ENCODE data around the gene CPSF4L.

The CPSF4L gene

DNA sequence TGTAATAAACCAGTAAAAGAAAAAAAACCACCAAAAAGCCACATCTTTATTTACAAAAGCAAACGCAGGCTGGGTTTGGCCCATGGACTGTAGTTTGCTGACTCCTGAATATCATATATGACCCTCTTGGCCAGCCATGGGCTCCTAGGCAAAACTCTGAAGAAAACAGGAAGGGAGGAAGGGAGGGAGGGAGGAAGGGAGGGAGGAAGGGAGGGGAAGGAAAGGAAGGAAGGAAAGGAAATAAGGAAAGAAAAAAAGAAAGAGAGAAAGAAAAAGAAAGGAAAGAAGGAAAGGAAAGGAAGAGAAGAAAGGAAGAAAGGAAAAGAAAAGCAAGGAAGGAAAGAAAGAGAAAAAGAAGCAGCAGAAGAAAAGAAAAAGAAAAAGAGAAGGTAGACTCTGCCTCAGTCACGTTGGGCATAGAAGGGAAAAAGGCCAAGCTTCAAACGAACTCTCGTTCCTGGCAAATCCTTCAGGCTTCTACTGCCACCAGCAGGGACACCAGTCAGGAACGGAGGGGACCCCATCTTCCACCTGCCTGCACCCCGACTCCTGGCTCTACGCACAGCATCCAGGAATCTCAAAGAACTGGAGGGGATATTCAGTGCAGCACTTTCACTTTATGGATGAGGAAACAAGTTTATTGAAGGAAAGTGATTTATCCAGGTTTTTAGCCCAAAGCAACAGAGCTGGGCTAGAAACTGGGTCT lies 28.0 kb upstream of the CPSF4L start:
- no peak for DNase-seq

DNA sequence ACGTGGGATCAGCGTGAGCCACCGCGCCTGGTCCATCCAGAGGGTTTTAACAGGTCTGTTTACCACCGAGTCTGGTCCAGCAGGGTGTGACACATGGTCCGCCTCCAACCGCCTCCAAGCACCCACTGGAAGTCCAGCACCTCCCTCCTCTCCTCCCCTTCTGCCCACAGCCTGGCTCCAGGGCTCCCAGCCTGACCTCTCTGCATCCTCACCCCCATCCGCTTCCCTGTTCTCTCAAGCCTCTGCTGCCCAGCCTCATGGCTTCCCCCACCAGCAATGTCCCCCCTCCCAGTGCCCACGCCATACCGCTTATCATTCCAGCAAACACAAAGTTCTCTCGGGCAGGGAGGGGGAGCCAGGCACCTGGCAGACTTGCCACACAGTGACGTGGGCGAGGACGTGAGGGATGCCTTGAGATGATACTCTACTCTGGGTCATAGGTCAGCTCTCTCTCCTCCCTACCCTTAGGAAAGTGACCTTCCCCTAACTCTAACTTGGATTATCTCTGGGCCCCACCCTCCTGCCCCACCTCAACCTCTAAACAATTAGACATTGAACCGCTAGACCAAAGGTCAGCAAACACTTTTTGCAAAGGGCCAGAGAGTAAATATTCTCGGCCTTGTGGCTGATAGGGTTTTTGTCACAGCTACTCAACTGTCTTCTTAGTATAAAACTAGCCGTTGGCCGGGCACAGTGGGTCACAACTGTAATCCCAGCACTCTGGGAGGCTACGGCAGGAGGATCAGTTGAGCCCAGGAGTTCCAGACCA lies 27.0 kb upstream of the CPSF4L start:
- DNase-seq, result no peak

DNA sequence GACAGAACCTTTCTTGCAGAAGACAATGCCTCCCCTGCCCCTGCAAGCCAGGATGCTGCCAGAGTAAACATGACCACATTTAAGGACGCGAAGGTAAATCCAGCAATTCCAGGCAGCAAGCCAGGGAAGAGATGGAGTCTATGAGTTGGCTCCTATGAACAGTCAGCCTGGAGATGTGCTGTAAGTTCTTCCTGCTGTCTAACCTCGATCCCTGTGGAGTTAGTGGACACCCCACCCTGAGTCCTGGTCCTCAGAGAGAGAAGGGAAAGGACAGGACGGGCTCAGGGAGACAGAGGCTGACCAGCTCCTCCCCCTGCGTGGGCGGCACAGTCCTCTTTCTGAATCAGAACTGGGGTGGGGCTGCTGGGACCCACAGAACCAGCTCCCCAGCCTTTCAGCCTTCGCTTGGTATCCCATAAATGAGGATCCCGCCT lies 25.2 kb upstream of the CPSF4L start:
- no peak for DNase-seq

DNA sequence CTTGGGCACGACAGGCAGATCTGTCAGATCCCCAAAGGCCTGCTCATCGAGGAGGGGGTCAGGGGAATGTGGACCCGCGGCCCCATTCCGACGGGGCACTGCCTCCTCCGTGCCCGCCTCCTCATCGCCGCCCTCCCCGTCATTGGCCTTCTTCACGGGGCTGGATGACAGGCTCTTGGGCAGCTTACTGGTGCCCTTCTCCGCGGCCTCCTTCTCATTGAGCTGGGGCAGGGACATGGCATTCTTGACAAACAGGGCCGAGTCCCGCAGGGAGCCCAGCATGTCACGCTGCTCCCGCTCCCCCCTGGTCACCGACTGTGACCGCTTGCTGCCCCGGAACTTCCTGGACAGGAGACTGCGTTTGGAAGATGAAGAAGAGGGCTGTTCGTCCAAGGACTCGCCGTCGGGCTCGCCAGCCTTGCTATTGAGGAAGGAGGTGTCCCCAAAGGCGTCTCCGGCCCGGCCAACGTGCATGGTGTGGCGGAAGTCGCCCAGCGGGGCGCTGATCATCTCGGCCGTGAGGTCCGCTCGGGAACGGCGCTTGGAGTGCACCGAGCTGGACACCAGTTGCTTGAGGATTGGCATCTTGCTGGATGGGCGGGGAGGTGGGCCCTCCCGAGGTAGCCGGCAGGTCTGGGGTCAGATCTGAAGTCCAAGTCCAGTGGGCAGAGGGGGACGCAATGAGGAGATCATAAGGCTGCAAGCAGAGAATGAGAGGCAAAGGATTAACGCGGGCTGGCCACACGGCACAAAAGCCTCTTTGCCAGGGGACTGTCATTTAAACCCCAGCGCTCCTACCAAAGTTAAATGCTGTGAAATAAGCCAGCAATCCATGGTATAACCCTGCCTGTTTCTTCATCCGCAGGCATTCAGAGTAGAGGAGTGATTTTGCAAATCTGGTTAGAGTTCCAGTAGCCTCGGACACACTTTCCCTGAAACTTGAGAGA lies 24.5 kb upstream of the CPSF4L start:
- no peak for DNase-seq

DNA sequence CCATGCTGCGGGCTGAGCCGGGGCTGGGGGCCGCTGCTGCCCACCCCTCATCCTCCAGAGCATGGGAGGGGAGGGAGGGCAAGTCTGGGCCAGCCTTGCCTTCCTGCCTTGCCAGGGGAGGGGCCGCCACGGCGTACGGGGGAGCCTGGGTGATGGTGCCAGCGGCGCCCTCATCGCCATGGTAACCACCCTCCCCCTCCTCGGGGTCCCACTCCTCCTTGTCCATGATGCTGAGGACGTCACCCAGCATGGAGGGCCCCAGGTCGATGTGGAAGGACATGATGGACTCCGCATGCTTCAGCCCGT lies 23.9 kb upstream of the CPSF4L start:
- no peak for DNase-seq

DNA sequence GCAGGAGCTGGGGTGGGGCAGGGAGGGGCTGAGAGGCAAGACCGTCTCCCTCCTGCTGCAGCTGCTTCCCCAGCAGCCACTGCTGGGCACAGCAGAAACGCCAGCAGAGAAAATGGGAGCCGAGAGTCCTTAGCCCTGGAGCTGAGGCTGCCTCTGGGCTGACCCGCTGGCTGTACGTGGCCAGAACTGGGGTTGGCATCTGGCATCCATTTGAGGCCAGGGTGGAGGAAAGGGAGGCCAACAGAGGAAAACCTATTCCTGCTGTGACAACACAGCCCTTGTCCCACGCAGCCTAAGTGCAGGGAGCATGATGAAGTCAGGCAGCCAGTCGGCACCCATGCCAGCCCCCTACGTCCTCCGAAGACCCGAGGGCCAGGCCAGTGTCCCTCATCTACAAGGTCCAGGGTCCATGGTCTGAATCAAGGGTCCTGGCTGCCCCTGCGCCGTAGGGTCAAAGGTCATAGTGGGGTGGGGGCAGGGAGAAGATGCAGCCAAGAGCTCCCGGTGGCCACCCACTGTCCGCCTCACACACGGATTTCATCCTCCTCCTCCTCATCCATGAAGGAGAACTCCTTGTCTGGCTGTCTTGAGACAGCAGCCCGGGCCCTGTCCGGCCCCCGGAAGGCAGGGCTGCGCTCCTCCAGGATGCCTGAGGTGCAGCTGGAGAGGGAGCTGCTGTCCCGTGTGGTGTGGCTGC lies 23.4 kb upstream of the CPSF4L start:
- no peak for DNase-seq

DNA sequence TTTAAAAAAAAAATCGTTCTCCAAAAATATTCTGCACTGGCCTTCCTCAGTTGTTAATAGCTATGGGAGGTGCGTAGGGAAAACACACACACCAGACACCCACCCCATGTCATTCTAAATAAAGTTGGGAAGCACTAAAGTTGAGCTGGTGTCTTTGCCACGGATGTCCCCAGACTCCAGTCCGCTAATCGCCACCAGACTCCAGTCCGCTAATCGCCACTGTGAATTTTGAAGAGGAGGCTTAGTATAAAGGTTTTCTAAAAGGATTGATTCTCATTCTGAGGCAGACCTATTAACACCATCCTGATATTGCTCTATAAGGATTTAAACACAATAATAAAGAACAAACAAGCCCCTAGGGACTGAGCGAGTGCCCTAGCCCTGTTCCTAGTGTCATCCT lies 22.7 kb upstream of the CPSF4L start:
- DNase-seq, result no peak

DNA sequence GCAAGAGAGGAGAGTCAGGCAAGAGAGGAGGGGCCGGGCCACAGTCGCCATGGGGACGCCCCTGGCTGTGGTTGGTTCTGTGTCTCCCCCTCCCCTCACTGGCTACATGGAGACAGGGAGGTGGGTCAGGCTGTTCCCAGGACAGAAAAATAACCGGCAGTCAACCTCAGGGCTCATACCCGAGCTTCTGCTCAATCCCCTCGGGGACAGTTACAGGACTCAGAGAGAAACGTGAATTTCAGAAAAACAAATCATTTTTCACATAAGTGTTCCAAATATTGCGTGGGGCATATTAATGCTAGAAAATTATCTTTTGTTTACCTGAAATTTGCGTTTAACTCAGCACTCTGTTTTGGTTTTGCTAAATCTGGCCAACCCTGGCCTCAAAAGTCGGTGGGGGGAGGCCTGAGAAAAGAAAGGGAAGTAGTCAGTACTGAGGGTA lies 22.2 kb upstream of the CPSF4L start:
- DNase-seq, result no peak

DNA sequence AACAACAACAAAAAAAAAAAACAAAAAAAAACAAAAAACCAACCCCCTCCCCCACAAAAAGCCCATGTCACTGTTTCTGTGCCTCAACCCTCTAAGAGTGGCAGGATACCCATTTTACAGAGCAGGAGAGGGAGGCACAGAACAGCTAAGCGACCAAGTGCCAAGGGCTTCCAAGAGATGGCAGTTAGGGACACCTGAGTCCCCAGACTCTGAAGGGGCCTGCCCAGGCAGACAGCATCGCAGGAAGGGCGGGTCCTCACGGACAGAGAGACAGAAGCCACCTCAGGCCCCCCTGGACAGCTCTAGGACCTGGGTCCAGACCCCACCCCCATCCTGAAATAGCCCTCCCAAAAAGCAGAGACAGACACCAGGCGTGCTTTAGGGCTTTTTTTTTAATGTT lies 21.6 kb upstream of the CPSF4L start:
- DNase-seq, result no peak

DNA sequence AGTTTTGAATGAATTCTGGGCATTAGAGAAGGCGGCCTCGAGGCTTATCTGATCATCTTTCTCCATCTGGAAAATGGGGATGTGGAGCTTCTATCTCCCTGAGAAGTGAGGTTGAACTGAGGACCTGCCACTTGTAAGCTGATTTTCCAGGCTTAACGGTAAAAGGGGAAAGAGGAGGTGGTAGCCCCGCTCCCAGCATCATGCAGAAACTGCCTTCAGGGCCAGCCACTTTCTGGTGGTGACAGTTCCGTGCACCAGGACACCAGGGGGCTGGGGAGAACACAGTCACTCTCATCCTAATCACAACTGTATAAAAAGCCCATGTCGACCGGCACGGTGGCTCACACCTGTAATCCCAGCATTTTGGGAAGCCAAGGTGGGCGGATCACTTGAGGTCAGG lies 20.9 kb upstream of the CPSF4L start:
- no peak for DNase-seq

DNA sequence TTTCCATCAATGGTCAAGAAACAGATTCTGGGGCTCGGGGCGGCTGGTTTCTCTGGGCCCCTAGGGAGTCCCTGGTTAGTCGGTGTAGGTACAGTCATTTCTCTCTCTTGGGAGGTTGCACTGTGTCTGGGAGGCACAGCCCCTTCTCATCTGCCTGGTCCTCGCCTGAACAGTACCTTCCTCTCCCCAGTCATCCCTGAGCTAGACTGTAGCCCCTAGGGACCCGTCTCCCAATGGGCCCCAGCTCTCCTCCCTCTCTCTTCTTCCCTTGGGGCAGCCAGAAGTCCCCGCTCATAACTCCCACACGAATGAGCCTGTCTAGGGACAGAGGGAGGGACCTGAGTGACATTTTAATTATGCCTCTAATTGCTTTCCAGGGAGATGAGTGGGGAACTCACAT lies 20.2 kb upstream of the CPSF4L start:
- DNase-seq, result no peak

DNA sequence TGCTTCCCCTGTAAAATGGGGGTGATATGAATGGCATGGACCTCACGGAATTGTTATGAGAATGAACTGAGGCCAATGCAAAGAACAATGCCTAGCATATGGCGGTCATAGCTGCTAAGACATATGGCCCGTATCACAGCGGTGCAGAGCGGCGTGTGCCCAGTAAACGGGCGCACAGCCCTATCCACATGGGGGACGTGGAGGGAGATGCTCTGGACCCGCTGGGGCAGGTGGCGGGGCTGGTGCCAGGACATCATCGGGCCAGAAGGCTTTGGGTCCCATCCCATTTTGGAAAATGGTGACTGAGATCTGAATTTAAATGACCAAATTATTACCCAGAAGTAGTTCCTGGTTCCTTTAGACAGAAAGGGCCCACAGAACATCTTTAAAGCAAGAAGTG lies 18.5 kb upstream of the CPSF4L start:
- no peak for DNase-seq

DNA sequence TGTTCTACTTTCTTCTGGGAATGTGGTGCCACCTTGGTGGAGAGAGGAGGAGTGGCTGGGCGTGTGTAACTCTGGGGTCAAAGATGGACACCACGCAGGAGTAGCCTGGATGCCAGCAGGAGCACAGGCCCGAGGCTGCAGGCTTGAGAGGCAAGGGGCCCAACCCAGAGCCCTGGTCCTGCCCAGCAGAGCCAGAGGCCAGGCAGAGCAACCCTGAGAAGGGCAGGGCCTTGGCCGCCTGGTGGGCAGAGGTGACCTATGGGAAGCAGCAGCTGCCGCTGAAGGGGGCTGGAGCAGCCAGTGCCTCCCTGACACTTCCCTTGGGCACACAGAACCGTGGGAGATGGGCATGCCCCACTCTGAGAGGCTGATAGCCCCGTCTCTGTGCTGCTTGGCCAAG lies 18.0 kb upstream of the CPSF4L start:
- no peak for DNase-seq

DNA sequence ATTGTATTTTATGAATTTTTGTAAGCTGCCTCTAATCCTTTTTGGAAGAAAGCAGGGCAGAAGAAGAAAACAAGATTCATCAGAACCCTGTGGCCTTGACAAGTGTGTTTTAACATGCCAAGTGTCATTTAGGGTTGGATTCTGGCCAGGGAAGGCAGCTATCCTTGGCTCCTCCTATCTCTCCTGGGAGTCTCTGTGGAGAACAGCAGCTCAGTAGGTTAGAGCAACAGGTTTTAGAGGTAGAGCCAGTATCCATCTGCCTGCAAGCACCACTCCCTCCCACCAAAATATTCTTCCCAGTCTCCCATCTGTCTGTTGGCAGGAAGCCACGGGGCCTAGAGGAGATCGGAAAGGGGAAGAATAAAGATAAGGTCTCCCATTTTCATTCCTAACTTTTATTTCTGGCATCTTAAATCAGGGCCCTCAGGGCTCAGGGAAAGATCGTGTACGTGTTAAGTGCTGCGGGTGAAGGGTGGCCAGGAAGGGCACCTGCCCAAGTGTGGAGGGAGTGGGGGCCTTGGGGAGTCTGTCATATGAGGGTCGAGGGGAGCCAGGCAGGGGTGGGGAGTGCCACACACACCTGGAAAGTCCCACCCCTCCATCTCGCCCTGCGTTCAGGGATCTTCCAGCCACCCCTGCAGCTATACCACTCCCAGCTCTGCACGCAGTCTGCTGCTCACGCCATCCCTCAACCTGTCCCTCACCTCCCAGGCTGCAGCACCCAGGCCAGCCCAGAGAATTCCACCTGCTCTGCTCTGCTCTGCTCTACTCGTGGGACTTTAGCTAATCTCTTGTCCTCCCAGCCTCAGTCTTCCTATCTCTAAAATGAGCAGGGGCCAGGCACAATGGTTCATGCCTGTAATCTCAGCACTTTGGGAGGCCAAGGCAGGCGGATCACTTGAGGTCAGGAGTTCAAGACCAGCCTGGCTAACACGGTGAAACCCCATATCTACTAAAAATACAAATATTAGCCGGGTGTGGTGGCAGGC lies 17.1 kb upstream of the CPSF4L start:
- no peak for DNase-seq

DNA sequence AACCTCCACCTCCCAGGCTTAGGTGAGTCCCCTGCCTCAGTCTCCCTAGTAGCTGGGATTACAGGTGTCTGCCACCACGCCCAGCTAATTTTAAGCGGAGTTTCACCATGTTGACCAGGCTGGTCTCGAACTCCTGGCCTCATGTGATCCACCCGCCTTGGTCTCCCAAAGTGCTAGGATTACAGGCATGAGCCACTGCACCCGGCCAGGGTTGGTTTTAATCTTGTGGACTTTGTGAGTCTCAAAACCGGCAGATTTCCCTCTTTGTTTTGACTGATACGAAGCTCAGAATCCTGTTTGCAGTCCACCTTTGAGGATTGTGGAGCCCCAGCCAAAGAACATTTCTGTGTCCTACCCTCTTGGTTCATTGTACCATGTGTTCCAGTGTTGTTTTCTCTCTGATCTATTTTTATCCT lies 16.4 kb upstream of the CPSF4L start:
- DNase-seq, result no peak

DNA sequence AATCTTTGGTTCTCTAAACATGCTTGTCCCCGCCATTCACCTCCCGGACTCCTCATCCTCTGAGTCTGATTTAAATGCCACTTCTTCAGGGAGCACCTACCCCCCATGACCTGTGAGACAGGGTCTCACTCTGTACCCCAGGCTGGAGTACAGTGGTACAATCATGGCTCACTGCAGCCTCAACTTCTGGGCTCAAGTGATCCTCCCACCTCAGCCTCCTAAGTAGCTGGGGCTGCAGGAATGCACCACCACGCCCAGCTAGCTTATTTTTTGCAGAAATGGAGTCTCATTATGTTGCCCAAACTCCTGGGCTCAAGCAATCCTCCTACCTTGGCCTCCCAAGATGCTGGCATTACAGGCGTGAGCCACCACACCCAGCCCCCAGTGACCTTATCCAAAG lies 12.8 kb upstream of the CPSF4L start:
- DNase-seq, result no peak

DNA sequence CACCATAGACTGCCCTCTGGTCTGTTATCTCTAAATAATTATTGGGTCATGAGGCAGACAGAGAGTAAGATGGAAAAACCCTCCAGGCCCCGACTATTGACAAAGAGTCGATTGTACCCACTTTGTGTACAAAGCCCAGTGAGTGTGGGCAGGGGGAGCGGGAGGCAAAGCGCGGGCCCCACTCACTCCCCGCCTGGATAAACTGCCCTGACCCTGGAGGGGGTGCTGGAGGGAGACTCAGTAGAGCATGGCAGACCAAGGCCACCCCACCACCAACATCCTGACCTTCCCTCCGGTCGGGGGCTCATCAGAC lies 11.2 kb upstream of the CPSF4L start:
- DNase-seq, result no peak

DNA sequence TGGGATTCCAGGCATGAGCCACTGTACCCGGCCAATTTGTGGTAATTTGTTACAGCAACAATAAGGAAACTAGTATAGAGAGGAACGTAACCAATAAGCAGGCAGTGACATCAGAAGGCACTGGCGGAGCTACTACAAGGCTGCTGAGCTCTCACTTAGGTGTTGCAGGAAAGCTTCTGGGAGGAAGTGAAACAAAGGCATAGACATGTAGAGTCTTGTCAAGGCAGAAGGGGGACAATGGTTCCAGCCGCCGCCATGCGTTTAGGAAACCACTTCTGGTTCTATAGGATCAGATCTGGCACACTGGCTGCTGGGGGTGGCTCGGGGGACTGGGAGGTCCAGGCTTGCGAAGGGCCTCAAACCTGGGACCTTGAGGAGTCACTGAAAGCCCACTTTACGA lies 9.4 kb upstream of the CPSF4L start:
- DNase-seq, result no peak

DNA sequence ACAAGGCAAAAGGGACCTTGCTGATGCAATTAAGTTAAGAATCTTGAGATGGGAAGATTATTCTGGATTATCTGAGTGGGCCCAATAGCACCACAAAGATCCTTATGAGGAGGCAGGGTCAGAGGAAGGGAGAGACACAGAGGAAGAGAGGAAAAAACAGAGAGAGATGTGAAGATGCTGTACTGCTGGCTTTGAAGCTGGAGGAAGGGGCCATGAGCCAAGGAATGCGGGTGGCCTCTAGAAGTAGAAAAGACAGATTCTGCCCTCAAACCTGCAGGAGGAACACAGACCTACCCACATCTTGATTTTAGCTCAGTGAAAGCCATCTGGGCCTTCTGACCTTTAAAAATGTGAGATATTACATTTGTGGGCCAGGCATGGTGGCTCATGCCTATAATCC lies 8.1 kb upstream of the CPSF4L start:
- no peak for DNase-seq

DNA sequence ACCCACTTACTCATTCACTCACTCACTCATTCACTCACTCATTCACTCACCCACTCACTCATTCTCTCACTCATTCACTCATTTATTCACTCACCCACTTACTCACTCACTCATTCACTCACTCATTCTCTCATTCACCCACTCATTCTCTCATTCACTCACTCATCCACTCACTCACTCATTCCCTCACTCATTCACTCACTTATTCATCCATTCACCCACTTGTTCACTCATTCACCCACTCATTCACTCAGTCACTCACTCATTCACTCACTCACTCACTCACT lies 7.6 kb upstream of the CPSF4L start:
- no peak for DNase-seq

DNA sequence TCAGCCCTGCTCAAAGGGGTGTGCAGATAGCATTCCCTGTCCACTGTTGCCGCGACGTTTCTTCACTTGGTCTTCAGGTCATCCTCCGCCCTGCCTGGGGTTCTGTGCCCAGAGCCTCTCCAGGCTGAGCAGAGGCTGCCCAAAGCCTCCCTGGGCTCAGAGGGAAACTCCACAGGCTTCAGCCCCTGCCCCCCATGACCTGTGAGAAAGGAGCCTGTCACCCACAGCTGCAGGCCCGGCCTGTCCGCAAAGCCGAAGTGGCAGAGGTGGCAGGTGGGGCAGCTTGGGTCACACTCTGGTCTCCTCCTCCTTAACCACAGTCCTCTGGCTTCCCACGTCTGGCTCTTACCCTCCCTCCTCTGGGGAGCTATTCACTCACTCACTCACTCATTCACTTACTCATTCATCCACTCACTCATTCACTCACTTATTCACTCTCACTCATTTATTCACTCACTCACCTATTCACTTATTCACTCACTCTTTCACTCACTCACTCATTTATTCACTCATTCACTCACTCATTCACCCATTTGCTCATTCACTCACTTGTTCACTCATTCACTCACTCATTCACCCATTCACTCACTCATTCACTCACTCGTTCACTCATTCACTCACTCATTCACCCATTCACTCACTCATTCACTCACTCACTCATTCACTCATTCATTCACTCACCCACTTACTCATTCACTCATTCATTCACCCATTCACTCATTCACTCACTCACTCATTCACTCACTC lies 7.1 kb upstream of the CPSF4L start:
- DNase-seq, result no peak

Measured in KG1 (cell line).